HUES6 (cell line): ENCODE results near the gene HMG20A.

Experiments used
- H3K27ac ChIP-seq: 2 replicates; pipeline ENCODE4 v1.7.0; 2013; ENCODE audit warnings: low read depth, mild to moderate bottlenecking, low read length, inconsistent platforms
- H3K27me3 ChIP-seq: 2 replicates; pipeline ENCODE4 v1.6.1; 2013; ENCODE audit warnings: low read length; ENCODE audit not compliant: control insufficient read depth, insufficient read depth
- H3K36me3 ChIP-seq: 2 replicates; pipeline ENCODE4 v1.6.1; 2013; ENCODE audit warnings: low read length; ENCODE audit not compliant: control insufficient read depth, insufficient read depth
- H3K4me1 ChIP-seq: 2 replicates; pipeline ENCODE4 v1.6.1; 2013; ENCODE audit warnings: low read length; ENCODE audit not compliant: control insufficient read depth, insufficient read depth
- H3K4me3 ChIP-seq: 2 replicates; pipeline ENCODE4 v1.5.1; 2013; ENCODE audit warnings: low read depth, low read length
- H3K9ac ChIP-seq: one replicate; pipeline ENCODE4 v1.6.1; 2013; ENCODE audit warnings: mild to moderate bottlenecking, low read length
- H3K9me3 ChIP-seq: 2 replicates; pipeline ENCODE4 v1.6.1; 2013; ENCODE audit warnings: low read depth, low read length; ENCODE audit not compliant: control insufficient read depth, insufficient read depth

Gene HMG20A

DNA sequence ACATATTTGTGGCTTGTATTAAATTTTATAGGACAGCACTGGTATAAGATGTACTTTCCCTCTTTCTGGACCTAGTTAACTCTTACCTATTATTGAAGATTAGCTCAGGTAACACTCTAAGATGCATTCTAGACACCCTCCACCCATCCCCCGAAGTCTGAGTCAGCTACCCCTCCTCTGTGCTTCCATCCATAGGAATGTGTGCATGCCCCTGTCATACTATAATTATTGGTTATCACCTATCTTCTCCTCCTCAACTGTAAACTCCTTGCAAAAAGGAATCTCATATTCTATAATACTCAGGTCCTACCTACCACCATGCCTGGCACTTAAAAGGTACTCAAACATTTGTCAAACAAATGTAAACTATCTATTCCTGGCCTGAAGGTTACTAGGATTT lies 3.7 kb upstream of the HMG20A start:
- Histone ChIP-seq H3K36me3 (no peaks in the 10 kb centered on the region), H3K27ac (no peak overlapping the region), H3K4me3 (0 out of 2 replicates have a peak overlapping the region, but pooled peaks have one; percentile 14), H3K9me3 (no peaks in the 10 kb centered on the region), H3K27me3 (peaks cover 13% of the 10 kb centered on the region; the same call in 1 of the 2 replicates), H3K4me1 (peaks cover 33% of the 10 kb centered on the region), H3K9ac (no peak overlapping the region)

GRCh38 chr15:77417602-77418001 lies 3.1 kb upstream of the HMG20A start:
- H3K27ac ChIP-seq = no peak overlapping the region
- no peaks in the 10 kb centered on the region for H3K9me3 ChIP-seq
- no peak overlapping the region for H3K9ac ChIP-seq
- H3K4me3 ChIP-seq = 0 out of 2 replicates have a peak overlapping the region, but pooled peaks have one; percentile 6
- H3K36me3 ChIP-seq = no peaks in the 10 kb centered on the region
- H3K4me1 ChIP-seq = peaks cover 33% of the 10 kb centered on the region
- peaks cover 13% of the 10 kb centered on the region; the same call in 1 of the 2 replicates for H3K27me3 ChIP-seq

GRCh38 chr15:77418391-77418965 lies 2.2 kb upstream of the HMG20A start:
- H3K9me3 ChIP-seq = no peaks in the 10 kb centered on the region
- no peak overlapping the region for H3K27ac ChIP-seq
- H3K9ac ChIP-seq = no peak overlapping the region
- peaks cover 33% of the 10 kb centered on the region for H3K4me1 ChIP-seq
- H3K4me3 ChIP-seq = peak overlapping the region; percentile 92
- H3K27me3 ChIP-seq = peaks cover 13% of the 10 kb centered on the region; the same call in 1 of the 2 replicates
- H3K36me3 ChIP-seq = no peaks in the 10 kb centered on the region

DNA sequence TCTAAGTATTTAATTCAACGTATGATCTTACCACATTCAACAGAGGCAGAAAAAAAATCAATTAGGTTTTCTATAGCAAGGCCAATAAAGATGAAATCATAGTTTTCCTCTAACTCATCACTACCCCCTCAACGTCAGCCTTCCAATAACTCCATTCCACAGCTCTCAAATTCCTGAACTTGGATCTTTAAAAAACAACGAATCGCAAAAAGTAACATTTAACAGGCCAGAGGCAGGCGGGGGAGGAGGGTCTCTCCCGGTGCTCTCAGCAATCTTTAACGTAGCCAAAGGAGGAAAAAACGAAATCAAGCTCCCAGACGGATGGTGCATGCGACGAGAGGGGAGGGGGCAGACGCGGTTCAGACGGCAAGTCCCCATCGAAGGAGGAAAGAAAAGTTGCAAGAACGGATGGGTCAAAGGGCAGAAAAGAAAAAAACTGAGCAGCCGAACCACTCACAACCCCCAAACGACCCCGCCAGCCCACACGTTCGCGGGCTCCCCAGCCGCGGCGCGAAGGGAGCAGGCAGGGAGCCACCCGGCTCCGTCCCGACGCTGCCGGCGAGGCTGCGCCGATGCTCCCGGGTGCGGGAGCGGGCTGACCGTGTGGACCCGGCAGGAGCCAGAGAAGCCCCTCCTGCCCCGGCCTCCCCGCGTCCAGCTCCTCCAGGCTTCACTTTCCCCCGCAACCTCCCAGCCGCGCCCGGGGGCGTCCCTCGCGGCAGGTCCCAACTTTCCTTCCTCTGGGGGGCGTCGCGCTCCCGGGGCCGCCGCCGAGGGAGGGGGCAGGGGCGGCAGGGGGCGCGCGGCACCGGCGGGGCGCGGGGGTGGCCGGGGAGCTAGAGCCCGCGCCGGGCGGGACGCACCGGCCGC lies 1.5 kb upstream of the HMG20A start:
- peaks cover 13% of the 10 kb centered on the region; the same call in 1 of the 2 replicates for H3K27me3 ChIP-seq
- H3K9ac ChIP-seq = peak overlapping the region; percentile 58
- peak overlapping the region; percentile 92 for H3K4me3 ChIP-seq
- H3K36me3 ChIP-seq = no peaks in the 10 kb centered on the region
- no peak overlapping the region for H3K27ac ChIP-seq
- H3K4me1 ChIP-seq = peaks cover 33% of the 10 kb centered on the region
- no peaks in the 10 kb centered on the region for H3K9me3 ChIP-seq

- Histone ChIP-seq H3K27me3 (peaks cover 13% of the 10 kb centered on the region; the same call in 1 of the 2 replicates), H3K4me3 (peak within 1 kb of the TSS; percentile 92), H3K4me1 (peaks cover 33% of the 10 kb centered on the region), H3K9ac (peak within 1 kb of the TSS; percentile 87), H3K27ac (peak within 1 kb of the TSS; percentile 76), H3K36me3 (no peaks in the 10 kb centered on the region), H3K9me3 (no peaks in the 10 kb centered on the region)
Observed at GRCh38 chr15:77419836-77420609, 665 bp upstream of the HMG20A start, which contains the start of gene PEAK1. Gene PEAK1, minus strand, starts transcription at chr15:77420104. Its CDS starts 238,178 bp downstream, at chr15:77181926.

DNA sequence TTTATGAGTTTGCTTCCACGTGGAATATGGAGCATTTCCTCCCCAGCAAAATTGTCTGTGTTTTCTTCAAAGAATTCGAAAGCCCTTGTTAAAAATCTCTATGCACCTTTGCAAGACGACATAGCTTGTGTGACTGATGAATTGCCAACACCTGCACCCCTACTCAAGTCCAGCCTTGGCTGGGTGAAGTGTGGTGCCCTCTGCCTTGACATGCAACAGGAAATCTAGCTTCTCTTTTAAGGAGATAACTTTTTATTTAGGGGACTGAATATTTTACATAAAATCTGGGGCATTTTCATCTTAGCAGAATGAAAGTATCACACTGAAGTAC lies 647 bp downstream of the HMG20A start:
- peak overlapping the region; percentile 76; the same call in 1 of the 2 replicates for H3K27ac ChIP-seq
- peaks cover 23% of the 10 kb centered on the region for H3K4me1 ChIP-seq
- H3K27me3 ChIP-seq = peaks cover 10% of the 10 kb centered on the region; the same call in 1 of the 2 replicates
- peak overlapping the region; percentile 92 for H3K4me3 ChIP-seq
- peak overlapping the region; percentile 87 for H3K9ac ChIP-seq
- H3K36me3 ChIP-seq = no peaks in the 10 kb centered on the region
- H3K9me3 ChIP-seq = no peaks in the 10 kb centered on the region

DNA sequence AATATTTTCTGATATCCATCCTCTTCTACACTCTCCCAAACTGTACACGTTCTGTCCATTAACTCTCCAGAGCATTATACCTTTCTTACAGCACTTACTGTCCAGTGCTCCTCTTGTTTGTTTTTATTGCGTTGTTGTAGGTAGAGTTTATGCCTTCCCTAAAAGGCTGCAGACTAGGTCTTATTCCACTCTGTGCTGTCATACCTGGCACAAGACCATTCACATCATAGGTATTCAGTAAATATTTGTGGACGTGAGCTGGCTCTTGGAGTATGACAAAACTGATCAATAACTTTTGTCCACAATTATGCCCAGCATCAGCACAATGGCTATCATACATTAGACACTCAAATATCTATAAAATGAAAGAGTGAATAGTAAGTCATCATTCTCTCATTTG lies 4.4 kb downstream of the HMG20A start:
- Histone ChIP-seq H3K9me3 (no peaks in the 10 kb centered on the region), H3K27me3 (no peaks in the 10 kb centered on the region), H3K36me3 (no peaks in the 10 kb centered on the region), H3K4me3 (no peak overlapping the region), H3K27ac (no peak overlapping the region), H3K9ac (no peak overlapping the region), H3K4me1 (no peaks in the 10 kb centered on the region)

GRCh38 chr15:77426377-77426776 lies 5.7 kb downstream of the HMG20A start:
- Histone ChIP-seq H3K4me3 (no peak overlapping the region), H3K9ac (no peak overlapping the region), H3K36me3 (no peaks in the 10 kb centered on the region), H3K27ac (no peak overlapping the region), H3K9me3 (no peaks in the 10 kb centered on the region), H3K27me3 (no peaks in the 10 kb centered on the region), H3K4me1 (no peaks in the 10 kb centered on the region)

DNA sequence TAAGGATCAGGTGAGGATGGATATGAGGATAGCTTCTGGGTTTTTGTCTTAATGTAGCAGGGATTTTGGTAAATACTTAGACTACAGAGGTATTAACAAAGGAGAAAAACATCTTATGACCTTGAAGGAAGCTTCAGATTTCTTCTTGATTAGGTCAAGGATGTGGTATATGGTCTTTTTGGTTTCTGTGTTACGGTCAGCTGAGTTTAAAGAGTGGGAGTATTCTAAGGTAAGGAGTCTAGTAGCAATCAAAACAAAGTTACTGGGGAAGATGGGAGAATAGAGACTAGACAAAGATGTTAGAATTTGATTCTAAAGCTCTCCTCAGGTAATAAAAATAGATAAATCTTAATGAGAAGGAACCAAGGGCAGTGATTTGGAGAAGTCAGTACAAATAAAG lies 6.2 kb downstream of the HMG20A start:
- Histone ChIP-seq H3K27me3 (no peaks in the 10 kb centered on the region), H3K4me1 (no peaks in the 10 kb centered on the region), H3K4me3 (no peak overlapping the region)

GRCh38 chr15:77430213-77430612 lies 9.5 kb downstream of the HMG20A start:
- H3K4me1 ChIP-seq = no peaks in the 10 kb centered on the region
- H3K36me3 ChIP-seq = no peaks in the 10 kb centered on the region
- no peak overlapping the region for H3K4me3 ChIP-seq
- H3K27me3 ChIP-seq = no peaks in the 10 kb centered on the region
- H3K9ac ChIP-seq = no peak overlapping the region
- no peaks in the 10 kb centered on the region for H3K9me3 ChIP-seq
- no peak overlapping the region for H3K27ac ChIP-seq

More for the DNA sequence above, 6.2 kb downstream of the HMG20A start:
- Histone ChIP-seq H3K36me3 (no peaks in the 10 kb centered on the region), H3K9me3 (no peaks in the 10 kb centered on the region), H3K9ac (no peak overlapping the region), H3K27ac (no peak overlapping the region)
